HG03025 (cell line): ENCODE results near the gene SLC13A4.

ENCODE experiments used
- ATAC-seq: cut with Tn5 transposase; IDR thresholded peaks from one replicate; pipeline ENCODE4 v1.9.1; 2021; ENCODE audit warnings: mild to moderate bottlenecking, moderate library complexity; ENCODE audit not compliant: unreplicated experiment, low FRiP score

SLC13A4 gene

GRCh38 chr7:135721198-135721820 lies 6.7 kb downstream of the SLC13A4 start:
- ATAC-seq: no peak

GRCh38 chr7:135719688-135720087 lies 8.3 kb downstream of the SLC13A4 start:
- ATAC-seq: no peak

- ATAC-seq: no peak
Observed at GRCh38 chr7:135718794-135719437, 9.1 kb downstream of the SLC13A4 start.

- ATAC-seq: no peak
Observed at GRCh38 chr7:135718219-135718618, 9.8 kb downstream of the SLC13A4 start.

GRCh38 chr7:135717693-135718092 lies 10.3 kb downstream of the SLC13A4 start:
- ATAC-seq: no peak

- no peak for ATAC-seq
Observed at GRCh38 chr7:135716677-135717238, 11.2 kb downstream of the SLC13A4 start.

- no peak for ATAC-seq
Observed at GRCh38 chr7:135715673-135716072, 12.3 kb downstream of the SLC13A4 start.

- no peak for ATAC-seq
Observed at GRCh38 chr7:135715055-135715522, 12.9 kb downstream of the SLC13A4 start.

GRCh38 chr7:135714534-135715009 lies 13.4 kb downstream of the SLC13A4 start:
- no peak for ATAC-seq

- no peak for ATAC-seq
Observed at GRCh38 chr7:135713836-135714470, 14.0 kb downstream of the SLC13A4 start.

GRCh38 chr7:135712796-135713195 lies 15.2 kb downstream of the SLC13A4 start:
- no peak for ATAC-seq

GRCh38 chr7:135712182-135712782 lies 15.7 kb downstream of the SLC13A4 start:
- no peak for ATAC-seq

GRCh38 chr7:135711139-135711469 lies 16.9 kb downstream of the SLC13A4 start:
- no peak for ATAC-seq

- no peak for ATAC-seq
Observed at GRCh38 chr7:135710417-135711138, 17.4 kb downstream of the SLC13A4 start.

GRCh38 chr7:135709508-135709907 lies 18.5 kb downstream of the SLC13A4 start:
- ATAC-seq: no peak

GRCh38 chr7:135708041-135708440 lies 19.9 kb downstream of the SLC13A4 start:
- ATAC-seq: no peak

GRCh38 chr7:135707570-135707966 lies 20.4 kb downstream of the SLC13A4 start:
- ATAC-seq: no peak

- ATAC-seq: no peak
Observed at GRCh38 chr7:135706858-135707569, 21.0 kb downstream of the SLC13A4 start.

GRCh38 chr7:135706038-135706742 lies 21.8 kb downstream of the SLC13A4 start:
- no peak for ATAC-seq
